ENCODE results near the gene AKR7A3. TPM values are rescaled to one million over a fixed set of nuclear protein-coding genes. Genes with fewer than 3 reads are reported as not detected.
A peak's percentile ranks its signal among the peaks of the same experiment; 100 is the strongest.
"Not testable (repeated sequence)": the region's sequence is repeated elsewhere in the genome, so short reads cannot be mapped to it uniquely, and the experiment has no call there.

The AKR7A3 gene
- total and polyA plus RNA-seq, 11 donors: 0.12 to 0.36 (median 0.20) TPM; not detected in 5

- DNase-seq (no peak), ATAC-seq (no peak)
- no peaks in the 10 kb centered on the region for H3K36me3 ChIP-seq
- intact Hi-C loops (cut with DNase I): no loop called here
- no peak overlapping the region for H3K27ac ChIP-seq
- H3K4me1 ChIP-seq: peaks cover 0 to 11% (median 2%) of the 10 kb centered on the region in 12 donors
- 91 to 97% (median 95%) methylated on average over 9 of the region's 9 CpGs for WGBS, 4 donors
- H3K9me3 ChIP-seq: no peaks in the 10 kb centered on the region
- H3K27me3 ChIP-seq: no peaks in the 10 kb centered on the region
- H3K4me3 ChIP-seq: no peak overlapping the region
- TF ChIP-seq POLR2A (IDR thresholded peaks at IDR 0.05) (no peak), CTCF (IDR thresholded peaks at IDR 0.05) (no peak)
Measured at GRCh38 chr1:19283891-19284290, 4.7 kb downstream of the AKR7A3 start.

GRCh38 chr1:19274636-19275035 lies 13.9 kb downstream of the AKR7A3 start:
- ATAC-seq: no peak
- Histone ChIP-seq H3K36me3 (no peaks in the 10 kb centered on the region), H3K4me1 (peaks cover 0 to 5% (median 0%) of the 10 kb centered on the region in 12 donors), H3K4me3 (no peak overlapping the region), H3K9me3 (peaks cover 0 to 20% (median 0%) of the 10 kb centered on the region in 12 donors), H3K27ac (no peak overlapping the region), H3K27me3 (peaks cover 0 to 13% (median 0%) of the 10 kb centered on the region in 9 donors)
- no peak for TF ChIP-seq POLR2A (IDR thresholded peaks at IDR 0.05)
- TF ChIP-seq CTCF (IDR thresholded peaks at IDR 0.05): no peak
- DNase-seq: no peak
- WGBS, 4 donors: 94 to 97% (median 96%) methylated on average over 5 of the region's 5 CpGs
- intact Hi-C loops (cut with DNase I): no loop called here

GRCh38 chr1:19273844-19274531 lies 14.6 kb downstream of the AKR7A3 start:
- intact Hi-C loops (cut with DNase I); H3K27ac ChIP-seq; H3K36me3 ChIP-seq; H3K4me1 ChIP-seq; DNase-seq: not testable (repeated sequence)
- 5 to 17% (median 12%) methylated on average over 11 to 58 of the region's 66 CpGs for WGBS, 4 donors
- ATAC-seq: peak in 3 of 4 donors; percentile 30 to 63 (median 60)
- Histone ChIP-seq H3K4me3 (peak overlapping the region in 5 of 12 donors; percentile 12 to 25 (median 16)), H3K9me3 (peaks cover 0 to 20% (median 0%) of the 10 kb centered on the region in 12 donors), H3K27me3 (peaks cover 0 to 13% (median 0%) of the 10 kb centered on the region in 9 donors)

- H3K27me3 ChIP-seq: peaks cover 0 to 13% (median 0%) of the 10 kb centered on the region in 9 donors
- TF ChIP-seq POLR2A (IDR thresholded peaks at IDR 0.05) (no peak), CTCF (IDR thresholded peaks at IDR 0.05) (no peak)
- H3K9me3 ChIP-seq: peaks cover 0 to 20% (median 0%) of the 10 kb centered on the region in 12 donors
- peak in 2 of 4 donors; percentile 14 to 17 for ATAC-seq
- peak overlapping the region in 2 of 12 donors; percentile 12 to 16 for H3K4me3 ChIP-seq
- WGBS, 4 donors: 78 to 92% (median 86%) methylated on average over 15 to 22 of the region's 22 CpGs
- intact Hi-C loops (cut with DNase I): no loop called here
- H3K36me3 ChIP-seq: no peaks in the 10 kb centered on the region
- H3K27ac ChIP-seq: no peak overlapping the region
- H3K4me1 ChIP-seq: peaks cover 0 to 5% (median 0%) of the 10 kb centered on the region in 12 donors
- DNase-seq: no peak
Measured at GRCh38 chr1:19273106-19273843, 15.3 kb downstream of the AKR7A3 start.
